ENCODE measurements around the gene DCAF5. TPM values are rescaled to one million over a fixed set of nuclear protein-coding genes. Genes with fewer than 3 reads are reported as not detected.

The DCAF5 gene
- total and polyA plus RNA-seq, 2 of the 8 experiments (the other 6 are each of a cell fraction or from before 2014, with no cell fraction given) = 24.3 to 31.0 TPM

GRCh38 chr14:69170839-69171238 lies 17.9 kb upstream of the DCAF5 start (continued):
- TF ChIP-seq CHD7 (IDR thresholded peaks at IDR 0.05; ENCODE audit: insufficient replicate concordance, low read length) (no peak), BACH1 (IDR thresholded peaks at IDR 0.05; ENCODE audit: low read length) (no peak), ATF3 (IDR thresholded peaks at IDR 0.05; ENCODE audit: insufficient read depth, low read depth, low read length) (no peak), SP1 (IDR thresholded peaks at IDR 0.05; ENCODE audit: low read depth, low read length) (no peak), GTF2F1 (IDR thresholded peaks at IDR 0.05; ENCODE audit: borderline replicate concordance, low read depth, low read length) (no peak), CREB1 (IDR thresholded peaks at IDR 0.05) (no peak), RBBP5 (IDR thresholded peaks at IDR 0.05; ENCODE audit: borderline replicate concordance, low read depth, low read length) (no peak), CHD2 (IDR thresholded peaks at IDR 0.05; ENCODE audit: low read length) (no peak), KDM1A (IDR thresholded peaks at IDR 0.05; ENCODE audit: borderline replicate concordance, low read length) (no peak), KDM5A (IDR thresholded peaks at IDR 0.05; ENCODE audit: low read length) (no peak), POU5F1 (IDR thresholded peaks at IDR 0.05; ENCODE audit: low read depth, low read length) (no peak), TBP (IDR thresholded peaks at IDR 0.05; ENCODE audit: low read depth, low read length) (no peak)
